ENCODE results near the gene SPAG9.
A peak's percentile ranks its signal among the peaks of the same experiment; 100 is the strongest.
"Not testable (repeated sequence)": the region's sequence is repeated elsewhere in the genome, so short reads cannot be mapped to it uniquely, and the experiment has no call there.

SPAG9 gene

DNA sequence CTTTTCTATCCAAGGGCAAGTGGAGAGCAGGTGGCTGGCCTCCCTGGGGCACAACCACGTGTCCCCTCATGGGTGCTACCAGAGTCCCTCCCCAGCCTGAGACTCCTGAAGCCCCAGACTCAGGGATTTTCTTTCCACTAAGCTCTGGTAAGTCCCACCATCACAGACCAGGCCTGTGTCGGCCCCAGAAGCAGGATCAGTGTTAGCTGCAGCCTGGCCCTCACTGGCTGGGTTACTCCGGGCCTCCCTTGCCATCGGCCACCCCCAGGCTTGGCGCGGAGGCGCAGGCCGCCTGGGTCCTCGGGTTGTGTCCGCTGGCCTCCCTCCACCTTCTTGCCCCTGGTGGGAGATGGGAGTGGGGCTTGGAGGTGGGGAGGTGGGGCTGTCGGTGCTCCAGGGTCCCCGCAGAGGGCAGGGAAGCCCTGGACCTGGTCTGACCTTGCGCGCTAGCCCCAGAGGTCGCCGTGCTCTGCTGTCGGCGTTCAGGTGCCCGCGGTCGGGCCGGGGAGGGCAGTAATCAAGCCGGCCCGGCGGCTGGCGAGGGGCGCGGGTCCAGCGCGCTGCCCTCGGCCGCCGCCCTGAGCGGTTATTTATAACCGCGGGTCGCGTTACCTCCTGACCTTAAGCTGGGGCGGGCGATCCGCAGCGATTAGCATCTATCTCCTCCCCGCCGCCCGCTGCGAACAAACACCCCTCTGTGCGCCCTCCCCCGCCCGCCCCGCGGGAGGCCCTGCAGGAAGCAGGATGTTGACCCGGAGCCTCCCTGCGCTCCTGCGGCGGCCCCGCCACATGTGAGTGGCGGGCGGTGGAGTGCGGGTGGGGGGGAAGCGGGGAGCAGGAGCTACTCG is 176.4 kb downstream of the SPAG9 start:
- H3K4me3 ChIP-seq (ENCODE audit: low read depth, low read length) = peak overlapping the region; percentile 58
- TF ChIP-seq, protein P1, sequence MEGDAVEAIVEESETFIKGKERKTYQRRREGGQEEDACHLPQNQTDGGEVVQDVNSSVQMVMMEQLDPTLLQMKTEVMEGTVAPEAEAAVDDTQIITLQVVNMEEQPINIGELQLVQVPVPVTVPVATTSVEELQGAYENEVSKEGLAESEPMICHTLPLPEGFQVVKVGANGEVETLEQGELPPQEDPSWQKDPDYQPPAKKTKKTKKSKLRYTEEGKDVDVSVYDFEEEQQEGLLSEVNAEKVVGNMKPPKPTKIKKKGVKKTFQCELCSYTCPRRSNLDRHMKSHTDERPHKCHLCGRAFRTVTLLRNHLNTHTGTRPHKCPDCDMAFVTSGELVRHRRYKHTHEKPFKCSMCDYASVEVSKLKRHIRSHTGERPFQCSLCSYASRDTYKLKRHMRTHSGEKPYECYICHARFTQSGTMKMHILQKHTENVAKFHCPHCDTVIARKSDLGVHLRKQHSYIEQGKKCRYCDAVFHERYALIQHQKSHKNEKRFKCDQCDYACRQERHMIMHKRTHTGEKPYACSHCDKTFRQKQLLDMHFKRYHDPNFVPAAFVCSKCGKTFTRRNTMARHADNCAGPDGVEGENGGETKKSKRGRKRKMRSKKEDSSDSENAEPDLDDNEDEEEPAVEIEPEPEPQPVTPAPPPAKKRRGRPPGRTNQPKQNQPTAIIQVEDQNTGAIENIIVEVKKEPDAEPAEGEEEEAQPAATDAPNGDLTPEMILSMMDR (IDR thresholded peaks at IDR 0.05; ENCODE audit: borderline replicate concordance, insufficient read depth, low read depth, low read length) = no peak

DNA sequence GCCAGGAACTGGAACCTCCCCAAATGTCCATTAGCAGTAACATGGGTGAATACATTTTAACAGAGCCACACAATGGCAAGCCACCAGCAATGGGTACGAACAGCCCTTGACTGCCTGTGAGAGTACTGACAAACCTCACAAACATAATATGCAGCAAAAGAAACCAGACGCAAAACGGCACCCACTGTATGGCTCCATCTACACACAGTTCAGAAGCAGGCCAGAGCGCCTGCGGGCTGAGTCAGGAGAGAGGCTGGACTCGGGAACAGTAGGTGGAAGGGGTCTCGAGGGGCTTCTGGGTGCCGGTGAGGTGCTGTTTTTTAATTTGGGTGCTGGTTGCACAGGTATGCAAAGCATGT is 177.1 kb downstream of the SPAG9 start:
- no peak overlapping the region for H3K4me3 ChIP-seq (ENCODE audit: low read depth, low read length)

DNA sequence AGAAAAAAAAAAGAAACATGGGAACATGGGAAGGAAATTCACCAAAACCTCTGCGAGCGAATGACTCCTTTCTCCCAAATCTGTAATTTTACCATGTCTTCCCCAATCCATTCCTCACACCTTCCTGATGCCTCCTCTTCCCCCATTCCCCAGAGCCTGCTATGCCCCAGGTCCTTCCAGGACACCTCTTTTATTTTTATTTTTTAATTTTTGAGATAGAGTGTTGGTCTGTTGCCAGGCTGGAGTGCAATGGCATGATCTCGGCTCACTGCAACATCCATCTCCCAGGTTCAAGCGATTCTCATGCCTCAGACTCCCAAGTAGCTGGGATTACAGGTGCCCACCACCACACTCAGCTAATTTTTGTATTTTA is 179.0 kb downstream of the SPAG9 start:
- not testable (repeated sequence) for H3K4me3 ChIP-seq (ENCODE audit: low read depth, low read length)

More for the DNA sequence above, 177.1 kb downstream of the SPAG9 start:
- TF ChIP-seq, protein P1 (IDR thresholded peaks at IDR 0.05; ENCODE audit: borderline replicate concordance, insufficient read depth, low read depth, low read length) = no peak

DNA sequence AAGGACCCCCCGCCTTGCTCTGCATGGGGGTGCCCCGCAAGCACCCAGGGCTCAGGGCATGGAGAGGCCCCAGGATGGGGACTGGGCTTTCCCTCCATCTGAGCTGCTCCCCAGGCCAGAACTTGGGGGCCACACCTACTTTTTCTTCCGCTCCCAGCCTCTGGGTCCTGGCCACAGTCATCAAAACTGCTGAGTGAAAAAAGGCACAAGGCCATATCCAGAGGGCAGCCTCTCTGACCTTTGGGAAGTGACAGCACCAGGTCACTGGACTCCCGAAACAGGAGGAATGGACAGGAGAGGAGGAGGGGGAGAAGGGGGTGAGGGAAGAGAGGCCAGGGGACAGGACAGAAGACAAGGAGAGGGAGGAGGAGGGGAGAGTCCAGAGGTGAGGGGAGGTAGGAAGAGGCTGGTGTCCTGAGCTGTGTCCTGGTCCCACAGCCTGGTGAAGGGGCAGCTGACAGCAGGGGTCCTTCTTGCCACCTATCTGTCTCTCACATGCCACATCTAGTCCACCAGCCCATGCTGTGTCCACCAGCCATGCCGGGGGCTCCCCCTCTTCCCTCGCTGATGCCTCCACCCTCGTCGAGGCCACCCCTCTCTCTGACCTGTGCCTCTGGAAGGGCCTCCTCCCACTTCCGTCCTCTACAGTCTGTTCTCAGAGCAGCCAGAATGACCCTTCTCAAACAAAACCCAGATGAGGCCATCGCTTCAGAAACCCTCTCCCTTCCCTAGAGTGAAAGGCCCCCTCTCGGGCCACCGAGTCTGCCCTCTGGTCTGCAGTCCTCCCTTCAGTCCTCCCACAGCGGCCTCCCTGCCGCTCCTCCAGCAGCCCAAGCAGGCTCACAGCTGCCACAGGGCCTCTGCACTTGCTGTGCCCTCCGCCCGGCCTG is 180.6 kb downstream of the SPAG9 start:
- no peak overlapping the region for H3K4me3 ChIP-seq (ENCODE audit: low read depth, low read length)
- TF ChIP-seq, protein P1 (IDR thresholded peaks at IDR 0.05; ENCODE audit: borderline replicate concordance, insufficient read depth, low read depth, low read length) = no peak

DNA sequence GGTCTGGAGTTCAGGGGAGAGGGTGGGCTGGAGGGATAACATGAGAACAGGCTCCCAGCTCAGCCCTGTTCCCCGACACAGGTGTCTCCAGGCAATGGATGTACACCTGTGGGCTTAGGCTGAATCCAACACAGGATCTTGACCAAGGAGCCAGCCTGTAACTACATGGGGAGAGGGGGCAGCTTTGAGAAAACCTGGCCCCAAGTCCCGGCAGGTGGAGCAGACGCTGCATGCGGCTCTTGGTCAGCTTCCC is 181.2 kb downstream of the SPAG9 start:
- H3K4me3 ChIP-seq (ENCODE audit: low read depth, low read length) = no peak overlapping the region
- TF ChIP-seq, protein P1 (IDR thresholded peaks at IDR 0.05; ENCODE audit: borderline replicate concordance, insufficient read depth, low read depth, low read length) = no peak

DNA sequence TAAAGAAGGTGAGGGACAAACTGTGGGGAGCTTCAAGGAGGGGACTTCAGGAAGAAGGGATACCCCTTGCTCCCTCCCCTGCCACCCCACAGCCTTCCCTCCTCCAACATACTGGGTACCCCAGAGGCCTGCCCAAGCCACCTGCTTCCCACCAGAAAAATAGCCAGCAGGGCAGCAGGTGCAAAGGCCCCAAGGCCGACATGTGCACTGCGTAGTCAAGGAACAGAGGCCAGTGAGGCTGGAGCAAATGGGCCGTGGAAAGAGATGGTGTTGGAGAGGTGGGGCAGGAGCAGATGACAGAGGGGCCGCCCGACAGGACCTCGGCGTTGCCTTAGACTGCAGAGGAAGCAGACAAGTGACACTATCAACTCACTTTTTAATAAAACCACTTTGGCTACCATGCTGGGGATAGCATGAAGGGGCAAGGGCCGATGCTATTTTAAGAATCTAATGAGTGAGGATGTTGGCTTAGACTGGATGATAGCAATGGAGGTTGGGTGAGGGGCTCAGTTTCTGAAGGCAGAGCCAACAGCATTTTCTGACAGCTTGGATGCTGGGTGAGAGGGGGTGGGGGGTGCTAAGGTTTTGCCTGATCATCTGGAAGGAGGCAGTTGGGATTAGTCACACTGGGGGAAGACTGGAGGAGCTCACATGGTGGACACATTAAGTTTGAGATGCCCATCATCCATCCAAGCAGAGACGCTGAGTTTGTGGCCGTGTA is 181.7 kb downstream of the SPAG9 start:
- no peak overlapping the region for H3K4me3 ChIP-seq (ENCODE audit: low read depth, low read length)
- TF ChIP-seq, protein P1 (IDR thresholded peaks at IDR 0.05; ENCODE audit: borderline replicate concordance, insufficient read depth, low read depth, low read length) = no peak

DNA sequence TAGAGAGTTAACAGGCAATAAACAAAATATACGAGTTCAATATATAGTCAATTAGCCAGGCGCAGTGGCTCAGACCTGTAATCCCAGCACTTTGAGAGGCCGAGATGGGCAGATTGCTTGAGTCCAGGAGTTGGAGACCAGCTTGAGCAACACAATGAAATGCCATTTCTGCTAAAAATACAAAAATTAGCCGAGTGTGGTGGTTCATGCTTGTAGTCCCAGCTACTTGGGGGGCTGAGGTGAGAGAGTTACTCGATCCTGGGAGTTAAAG is 184.7 kb downstream of the SPAG9 start:
- TF ChIP-seq, protein P1 (IDR thresholded peaks at IDR 0.05; ENCODE audit: borderline replicate concordance, insufficient read depth, low read depth, low read length) = no peak
- no peak overlapping the region for H3K4me3 ChIP-seq (ENCODE audit: low read depth, low read length)

Measured in GM12875 (cell line).